ENCODE data around the gene POLE2. TPM values are rescaled to one million over a fixed set of nuclear protein-coding genes. Genes with fewer than 3 reads are reported as not detected.

Gene POLE2
- total and polyA plus RNA-seq, 2 of the 13 experiments (the other 11 are each of a cell fraction or from before 2014, with no cell fraction given) = 16.6 to 37.0 TPM

GRCh38 chr14:49620182-49621113 lies 67.6 kb downstream of the POLE2 start, which contains the start of the genes MGAT2 and RPL36AL (continued):
- TF ChIP-seq YEATS2 (CRISPR knock-in tag; IDR thresholded peaks at IDR 0.05; ENCODE audit: borderline replicate concordance) (peak; percentile 72; the same call in 1 of the 2 replicates), SP140L (CRISPR knock-in tag; IDR thresholded peaks at IDR 0.05; ENCODE audit: borderline replicate concordance) (peak; percentile 59; the same call in 1 of the 2 replicates), ZNF10 (CRISPR knock-in tag; IDR thresholded peaks at IDR 0.05; ENCODE audit: borderline replicate concordance, low read depth) (no peak), ZFP1 (CRISPR knock-in tag; IDR thresholded peaks at IDR 0.05) (no peak), ZMYM3 (CRISPR knock-in tag; IDR thresholded peaks at IDR 0.05) (no peak), ZNF256 (CRISPR knock-in tag; conservative IDR thresholded peaks at IDR 0.05) (0 out of 2 replicates have a peak, but pooled peaks have one; percentile 81), ELF3 (CRISPR knock-in tag; IDR thresholded peaks at IDR 0.05) (peak; percentile 93), ZNF382 (CRISPR knock-in tag; IDR thresholded peaks at IDR 0.05; ENCODE audit: borderline replicate concordance) (no peak), ZNF280B (CRISPR knock-in tag; IDR thresholded peaks at IDR 0.05; ENCODE audit: borderline replicate concordance) (no peak; the same call in 1 of the 2 replicates), THAP11 (CRISPR knock-in tag; IDR thresholded peaks at IDR 0.05) (peak; percentile 76), ZNF777 (CRISPR knock-in tag; IDR thresholded peaks at IDR 0.05) (peak; percentile 94), NFKBIZ (CRISPR knock-in tag; IDR thresholded peaks at IDR 0.05) (peak; percentile 32; the same call in 1 of the 2 replicates), ELF4 (CRISPR knock-in tag; IDR thresholded peaks at IDR 0.05; ENCODE audit: borderline replicate concordance) (peak; percentile 83; the same call in 1 of the 2 replicates), POLR2A (IDR thresholded peaks at IDR 0.05; ENCODE audit: insufficient read depth in 1 of 2, low read depth in 2 of 2, low read length in 2 of 2) (peak; percentile 97 to 98), TAF1 (CRISPR knock-in tag; IDR thresholded peaks at IDR 0.05) (peak; percentile 99), HNF4G (IDR thresholded peaks at IDR 0.05; ENCODE audit: borderline replicate concordance, low read depth, low read length) (no peak), HNF4G (CRISPR knock-in tag; IDR thresholded peaks at IDR 0.05; ENCODE audit: borderline replicate concordance, low read depth) (no peak), THAP7 (CRISPR knock-in tag; IDR thresholded peaks at IDR 0.05) (no peak), ZNF678 (CRISPR knock-in tag; IDR thresholded peaks at IDR 0.05) (no peak), RXRA (CRISPR knock-in tag; IDR thresholded peaks at IDR 0.05) (0 out of 2 replicates have a peak, but pooled peaks have one; percentile 11), KDM2A (CRISPR knock-in tag; IDR thresholded peaks at IDR 0.05; ENCODE audit: borderline replicate concordance, low read depth) (peak; percentile 75; the same call in 1 of the 2 replicates), PAWR (CRISPR knock-in tag; IDR thresholded peaks at IDR 0.05; ENCODE audit: borderline replicate concordance) (no peak), ZNF768 (CRISPR knock-in tag; IDR thresholded peaks at IDR 0.05) (peak; percentile 31), ZNF335 (CRISPR knock-in tag; IDR thresholded peaks at IDR 0.05) (peak; percentile 86), SUZ12 (IDR thresholded peaks at IDR 0.05; ENCODE audit: low read depth, low read length) (no peak), ZNF484 (CRISPR knock-in tag; IDR thresholded peaks at IDR 0.05; ENCODE audit: borderline replicate concordance, low read depth) (no peak)
- TF ChIP-seq, protein P1, sequence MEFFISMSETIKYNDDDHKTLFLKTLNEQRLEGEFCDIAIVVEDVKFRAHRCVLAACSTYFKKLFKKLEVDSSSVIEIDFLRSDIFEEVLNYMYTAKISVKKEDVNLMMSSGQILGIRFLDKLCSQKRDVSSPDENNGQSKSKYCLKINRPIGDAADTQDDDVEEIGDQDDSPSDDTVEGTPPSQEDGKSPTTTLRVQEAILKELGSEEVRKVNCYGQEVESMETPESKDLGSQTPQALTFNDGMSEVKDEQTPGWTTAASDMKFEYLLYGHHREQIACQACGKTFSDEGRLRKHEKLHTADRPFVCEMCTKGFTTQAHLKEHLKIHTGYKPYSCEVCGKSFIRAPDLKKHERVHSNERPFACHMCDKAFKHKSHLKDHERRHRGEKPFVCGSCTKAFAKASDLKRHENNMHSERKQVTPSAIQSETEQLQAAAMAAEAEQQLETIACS (CRISPR knock-in tag; IDR thresholded peaks at IDR 0.05) = no peak
- TF ChIP-seq, protein P2, sequence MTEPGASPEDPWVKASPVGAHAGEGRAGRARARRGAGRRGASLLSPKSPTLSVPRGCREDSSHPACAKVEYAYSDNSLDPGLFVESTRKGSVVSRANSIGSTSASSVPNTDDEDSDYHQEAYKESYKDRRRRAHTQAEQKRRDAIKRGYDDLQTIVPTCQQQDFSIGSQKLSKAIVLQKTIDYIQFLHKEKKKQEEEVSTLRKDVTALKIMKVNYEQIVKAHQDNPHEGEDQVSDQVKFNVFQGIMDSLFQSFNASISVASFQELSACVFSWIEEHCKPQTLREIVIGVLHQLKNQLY (CRISPR knock-in tag; IDR thresholded peaks at IDR 0.05) = no peak
